HG03135 (cell line): Measurements from ENCODE around the gene PIP5K1B.
A peak's percentile ranks its signal among the peaks of the same experiment; 100 is the strongest.
"Not testable (repeated sequence)": the region's sequence is repeated elsewhere in the genome, so short reads cannot be mapped to it uniquely, and the experiment has no call there.

Source experiments
- ATAC-seq: cut with Tn5 transposase; IDR thresholded peaks from one replicate; pipeline ENCODE4 v1.9.1; 2021; ENCODE audit warnings: mild to moderate bottlenecking, moderate library complexity; ENCODE audit not compliant: unreplicated experiment

Gene PIP5K1B

DNA sequence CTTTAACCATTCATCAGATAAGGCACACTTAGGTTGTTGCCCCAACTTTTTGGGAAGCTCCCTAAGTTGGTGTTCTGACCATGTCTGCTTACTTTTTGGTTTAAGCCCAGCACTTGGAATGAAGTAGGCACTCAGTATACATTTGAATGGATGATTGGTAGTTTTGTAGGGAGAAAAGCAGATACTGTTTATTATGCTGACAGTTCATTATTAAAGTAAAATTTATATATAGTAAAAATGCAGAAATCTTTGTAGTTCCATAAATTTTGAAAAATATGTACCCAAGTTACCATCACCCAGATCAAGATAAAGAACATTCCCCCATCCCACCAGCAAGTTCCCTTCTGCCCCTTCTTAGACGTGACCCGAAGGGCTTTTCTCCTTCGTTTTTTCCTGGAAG is 273.5 kb downstream of the PIP5K1B start:
- ATAC-seq: no peak

DNA sequence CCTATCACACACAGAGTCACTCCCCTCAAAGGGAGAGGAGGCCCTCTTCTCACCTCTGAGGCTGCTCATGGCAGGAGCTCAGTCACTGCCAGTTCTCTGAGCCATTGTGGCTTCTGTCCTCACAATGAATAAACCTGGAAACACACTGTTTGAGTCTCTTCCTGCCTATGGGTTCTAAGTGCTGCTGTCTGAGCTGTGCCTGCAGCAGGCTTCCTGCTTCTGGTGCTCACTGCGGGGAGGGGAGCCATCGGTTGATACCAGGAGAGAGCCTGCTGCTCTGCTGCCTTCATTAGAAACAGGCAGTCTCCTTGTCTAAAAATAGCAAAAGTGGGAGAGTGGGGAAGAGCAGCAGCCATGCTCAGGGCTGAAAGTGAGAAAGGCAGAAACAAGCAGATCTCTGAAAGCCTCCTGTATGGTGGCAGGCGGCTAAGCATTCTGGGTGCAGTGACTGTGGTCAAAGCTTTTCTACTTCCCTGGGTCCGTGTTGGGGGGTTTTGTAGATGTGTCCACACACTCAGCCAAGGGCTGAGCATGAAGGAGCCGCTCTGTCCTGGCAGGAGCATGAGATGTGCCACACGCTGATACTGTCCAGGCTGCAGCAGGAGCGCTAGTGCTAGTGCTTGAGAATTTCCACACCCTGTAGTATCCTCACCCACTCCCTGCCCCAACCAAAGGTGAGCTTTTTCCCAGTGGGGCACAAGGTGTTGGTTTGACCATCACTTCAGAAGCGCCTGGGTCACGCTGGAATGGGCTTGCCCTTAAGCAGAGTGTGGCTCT is 274.7 kb downstream of the PIP5K1B start:
- ATAC-seq: no peak

- no peak for ATAC-seq
Observed at GRCh38 chr9:68980341-68980914, 275.4 kb downstream of the PIP5K1B start.

- ATAC-seq: peak; percentile 52
Observed at GRCh38 chr9:68981789-68982188, 276.7 kb downstream of the PIP5K1B start.

- no peak for ATAC-seq
Observed at GRCh38 chr9:68983008-68983411, 278.0 kb downstream of the PIP5K1B start.

DNA sequence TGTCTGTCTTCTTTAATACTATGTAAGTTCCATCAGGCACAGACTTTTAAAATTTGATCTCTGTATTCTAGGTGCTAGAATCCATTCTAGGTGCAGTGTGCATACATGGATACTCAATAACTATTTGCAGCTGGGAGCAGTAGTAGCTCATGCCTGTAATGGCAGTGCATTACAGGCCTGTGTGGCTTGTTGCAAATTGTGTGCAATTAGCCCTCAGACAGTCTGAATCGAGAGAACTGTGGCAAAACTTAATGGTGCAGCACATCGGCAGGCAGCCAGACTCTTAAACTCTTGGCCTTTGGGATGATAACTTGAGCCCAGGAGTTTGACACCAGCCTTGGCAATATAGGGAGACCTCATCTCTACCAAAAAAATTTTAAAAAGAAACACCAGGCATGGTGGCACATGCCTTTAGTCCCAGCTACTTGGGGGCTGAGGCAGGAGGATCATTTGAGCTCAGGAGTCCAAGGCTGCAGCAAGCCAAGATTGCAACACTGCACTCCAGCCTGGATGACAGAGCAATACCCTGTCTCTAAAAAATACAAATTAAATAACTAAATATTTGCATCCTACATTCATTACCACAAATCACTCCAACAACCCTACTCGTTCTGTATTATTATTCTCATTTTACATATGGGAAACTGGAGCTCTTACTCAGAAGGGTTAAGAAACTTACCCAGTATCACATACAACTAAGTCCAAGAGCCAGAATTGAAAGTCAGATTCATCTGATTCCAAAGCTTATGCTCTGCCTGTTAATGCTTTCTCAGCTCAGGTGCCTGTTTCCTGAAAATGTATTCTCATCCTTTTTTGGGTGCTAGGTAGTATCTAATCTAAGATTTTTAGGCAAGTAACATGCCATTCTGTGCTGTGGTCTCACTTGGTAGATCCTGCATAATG is 278.7 kb downstream of the PIP5K1B start:
- ATAC-seq: no peak

DNA sequence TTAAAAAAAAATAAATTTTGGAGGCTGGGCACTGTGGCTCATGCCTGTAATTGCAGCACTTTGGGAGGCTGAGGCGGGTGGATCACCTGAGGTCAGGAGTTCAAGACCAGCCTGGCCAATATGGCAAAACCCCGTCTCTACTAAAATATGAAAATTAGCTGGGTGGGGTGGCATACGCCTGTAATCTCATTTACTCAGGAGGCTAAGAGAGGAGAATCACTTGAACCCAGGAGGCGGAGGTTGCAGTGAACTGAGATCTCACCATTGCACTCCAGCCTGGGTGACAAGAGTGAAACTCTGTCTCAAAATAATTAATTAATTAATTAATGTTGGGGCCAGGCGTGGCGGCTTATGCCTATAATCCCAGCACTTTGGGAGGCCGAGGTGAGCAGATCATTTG is 281.9 kb downstream of the PIP5K1B start:
- ATAC-seq: not testable (repeated sequence)

DNA sequence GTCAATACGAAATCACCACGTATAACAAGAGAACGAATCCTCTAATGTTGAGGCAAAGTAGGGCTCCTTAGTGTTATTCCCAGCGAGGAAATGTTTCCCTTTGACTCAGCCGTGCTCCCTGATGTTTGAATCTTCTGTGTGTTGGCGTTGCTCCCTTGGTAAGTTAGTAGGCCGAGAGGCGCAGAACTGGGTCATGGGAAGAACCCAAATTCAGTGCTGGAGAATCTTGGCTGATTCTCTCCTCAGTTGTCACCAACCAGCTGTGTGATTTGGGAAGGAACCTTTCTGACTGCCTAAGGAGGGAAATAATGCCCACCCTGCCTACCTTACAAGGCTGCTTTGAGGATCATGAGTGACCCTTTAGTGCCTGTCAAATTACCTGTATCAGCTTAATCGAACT is 286.4 kb downstream of the PIP5K1B start:
- ATAC-seq: no peak

GRCh38 chr9:68995776-68996175 is 290.7 kb downstream of the PIP5K1B start:
- ATAC-seq: no peak

- no peak for ATAC-seq
Observed at GRCh38 chr9:68996462-68996861, 291.4 kb downstream of the PIP5K1B start.

DNA sequence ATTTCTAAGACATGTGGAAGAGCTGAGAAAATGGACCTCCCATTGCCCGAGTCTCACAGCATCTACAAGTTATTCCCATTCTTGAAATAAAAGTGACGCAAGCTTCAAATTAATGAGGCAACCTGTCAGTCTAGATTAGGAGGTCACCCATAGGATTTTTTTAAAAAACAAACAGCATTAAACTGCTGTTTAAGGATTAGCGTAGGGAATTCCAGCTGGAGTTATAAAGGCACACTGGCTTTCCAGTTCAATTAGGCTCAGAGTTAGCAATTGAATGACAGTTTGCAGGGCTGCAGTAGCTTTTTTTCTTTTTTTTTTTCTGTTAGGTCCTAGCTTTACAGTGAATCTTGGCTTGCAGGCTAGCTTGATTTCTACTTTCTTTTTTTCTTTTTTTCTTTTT is 292.6 kb downstream of the PIP5K1B start:
- no peak for ATAC-seq

- no peak for ATAC-seq
Observed at GRCh38 chr9:68998385-68998784, 293.3 kb downstream of the PIP5K1B start.

- no peak for ATAC-seq
Observed at GRCh38 chr9:68998812-68999211, 293.8 kb downstream of the PIP5K1B start.

DNA sequence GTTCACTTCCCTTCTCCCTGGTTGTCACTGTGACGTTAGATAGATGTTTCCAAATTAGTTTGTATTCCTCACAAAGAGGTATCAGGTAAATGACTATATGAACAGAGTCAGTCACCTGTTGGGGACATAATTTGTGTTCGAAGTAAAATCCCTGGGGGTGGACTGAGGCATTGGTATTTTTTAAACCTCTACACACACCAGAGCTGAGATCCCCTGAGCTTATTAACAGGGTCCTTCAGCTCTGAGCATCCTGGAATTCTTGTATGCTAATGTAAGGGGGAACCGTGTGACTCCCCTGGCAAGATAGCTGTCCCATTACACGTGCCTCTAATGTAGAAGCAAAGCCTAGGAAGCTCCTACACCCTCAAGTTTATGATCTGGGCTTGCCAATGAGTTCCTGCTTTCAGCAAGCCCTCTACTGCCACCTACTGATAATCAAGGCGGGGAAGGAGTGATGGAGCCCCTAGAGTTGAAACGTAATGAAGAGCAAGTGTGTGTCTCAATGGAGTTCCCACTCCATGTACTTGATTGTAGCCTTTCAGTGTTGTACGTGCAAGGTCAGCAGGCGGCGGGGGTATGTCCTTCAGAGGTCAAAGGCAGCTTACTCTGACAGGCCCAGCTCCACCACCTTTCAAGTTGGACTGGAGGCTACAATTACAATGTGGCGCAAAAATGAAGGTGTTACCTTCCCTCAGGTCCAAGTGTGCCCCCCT is 294.5 kb downstream of the PIP5K1B start:
- peak; percentile 73 for ATAC-seq

- no peak for ATAC-seq
Observed at GRCh38 chr9:69001921-69002320, 296.9 kb downstream of the PIP5K1B start.

DNA sequence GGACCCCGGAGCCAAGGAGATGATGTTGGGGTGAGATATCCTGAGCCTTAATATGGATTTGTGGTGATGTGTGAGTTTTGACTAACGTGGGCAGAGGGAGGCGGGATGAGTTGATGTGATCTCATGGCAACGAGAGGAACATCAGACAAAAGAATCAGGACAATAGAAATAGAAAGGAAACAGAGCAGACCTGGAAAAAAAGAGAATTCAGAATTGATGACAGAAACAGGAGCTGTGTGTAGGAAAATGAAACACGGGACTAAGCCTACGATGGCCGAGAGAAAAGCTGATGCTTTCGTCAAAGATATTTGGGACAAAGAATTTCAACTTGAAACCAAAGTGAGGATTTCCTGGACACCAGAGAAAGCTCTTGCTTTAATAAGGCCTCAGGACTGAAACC is 298.0 kb downstream of the PIP5K1B start:
- ATAC-seq: no peak

DNA sequence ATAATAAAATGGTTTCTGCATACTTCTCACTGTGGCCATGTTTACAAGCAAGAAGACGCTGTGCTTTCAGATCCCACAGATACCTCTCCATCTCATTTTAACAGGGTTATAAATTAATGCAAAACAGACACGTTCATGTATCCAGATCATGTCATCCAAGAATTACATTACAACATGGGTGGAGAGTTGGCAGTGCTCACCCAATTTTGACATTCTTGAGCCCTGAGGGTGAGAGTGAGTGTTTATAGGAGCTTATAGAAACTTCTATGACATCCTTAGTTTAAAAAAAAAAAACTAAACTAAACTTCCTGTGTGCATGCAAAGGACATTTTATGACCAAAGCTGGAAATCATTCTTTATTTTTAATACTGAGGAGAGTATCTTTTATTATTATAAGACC is 299.8 kb downstream of the PIP5K1B start:
- ATAC-seq: no peak

DNA sequence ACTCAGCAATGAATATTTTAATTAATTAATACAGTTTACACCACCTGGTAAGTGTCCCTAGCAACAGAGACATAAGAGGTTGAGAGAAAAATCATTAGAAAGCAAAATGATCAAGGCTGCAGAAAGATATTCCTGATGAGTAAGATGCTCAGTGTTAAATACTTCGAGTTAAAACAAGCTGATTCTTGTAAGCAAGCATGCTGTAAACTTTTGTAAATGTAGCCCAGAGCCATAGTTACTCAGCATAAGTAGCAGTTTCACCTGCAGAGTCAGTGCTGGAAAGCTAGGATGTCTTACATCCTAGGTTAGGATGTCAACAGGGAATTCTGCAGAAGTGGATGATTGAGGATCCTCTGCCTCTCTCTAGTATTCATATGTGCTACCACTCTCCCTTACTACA is 304.7 kb downstream of the PIP5K1B start:
- ATAC-seq: no peak

DNA sequence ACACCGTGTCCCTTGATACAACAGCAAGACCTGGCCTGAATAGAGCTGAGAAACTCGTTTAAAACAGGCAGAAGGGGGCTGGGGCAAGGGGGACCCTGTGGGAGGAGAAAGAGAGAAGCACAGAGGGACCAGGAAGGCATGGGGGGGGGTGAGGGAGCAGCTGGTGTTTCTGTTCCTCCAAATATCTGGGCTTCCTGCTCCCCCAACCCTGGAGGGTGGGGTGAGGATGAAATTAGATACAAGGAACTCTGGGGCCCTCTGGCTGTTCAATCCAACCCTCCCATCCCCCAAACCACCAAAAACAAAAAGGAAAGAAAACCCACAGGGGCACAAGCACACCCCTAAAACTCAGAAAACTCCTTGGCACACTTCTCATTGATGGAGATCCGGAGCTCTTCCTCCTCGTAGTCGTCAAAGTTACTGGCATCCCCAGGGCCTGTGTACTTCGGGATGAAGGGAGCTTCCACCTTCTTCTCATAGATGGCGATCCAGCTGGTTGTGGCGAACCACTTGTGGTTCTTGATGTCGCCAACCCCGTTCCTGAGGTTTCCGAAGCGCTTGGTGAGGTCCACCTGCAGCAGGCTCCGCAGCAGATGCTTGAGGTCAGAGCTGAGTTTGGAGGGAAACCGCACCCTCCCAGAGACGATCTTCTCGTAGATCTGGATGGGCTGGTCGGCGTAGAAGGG is 307.8 kb downstream of the PIP5K1B start:
- ATAC-seq: no peak

GRCh38 chr9:69013382-69013727 is 308.3 kb downstream of the PIP5K1B start:
- no peak for ATAC-seq

- no peak for ATAC-seq
Observed at GRCh38 chr9:69014013-69014412, 309.0 kb downstream of the PIP5K1B start, which contains the start of gene PRKACG. PRKACG (minus strand) TSS chr9:69014113; CDS start chr9:69014092, 21 bp downstream.
